Bronchial epithelial cell (primary cell): ENCODE results near the gene LONRF2. TPM values are rescaled to one million over a fixed set of nuclear protein-coding genes. Genes with fewer than 3 reads are reported as not detected.

Experiments
- DNase-seq: peaks from one replicate; pipeline ENCODE4 v3.0.0-alpha.2; 2010; ENCODE audit warnings: low read depth
- FAIRE-seq: peaks from 2 replicates; lab custom pipeline; 2011; peaks lifted over from hg19 to GRCh38; lab: Jason Lieb, UNC
- H3K27me3 ChIP-seq: 2 replicates; pipeline ENCODE4 v1.5.1; 2011; ENCODE audit warnings: low read length; ENCODE audit not compliant: control insufficient read depth, insufficient read depth
- H3K36me3 ChIP-seq: 2 replicates; pipeline ENCODE4 v1.5.1; 2011; ENCODE audit warnings: low read length; ENCODE audit not compliant: control insufficient read depth, insufficient read depth
- H3K4me3 ChIP-seq: 2 replicates; pipeline ENCODE4 v1.5.1; 2011; ENCODE audit warnings: mild to moderate bottlenecking, low read depth, low read length, control low read depth
- total RNA-seq: library from RNA; depleted of rRNA; stranded (reverse); fragments of >200 nt; gene quantifications from 2 replicates; pipeline ENCODE4 v1.2.1, GENCODE V29; 2014
- TF ChIP-seq, protein P1 (sequence below): IDR thresholded peaks from 2 replicates; pipeline ENCODE4 v1.5.1; 2011; ENCODE audit warnings: mild to moderate bottlenecking, moderate library complexity, low read length, control low read depth, inconsistent platforms; ENCODE audit not compliant: insufficient read depth, severe bottlenecking

Gene LONRF2
- total RNA-seq, 1 donor from 2014 or later: not detected

DNA sequence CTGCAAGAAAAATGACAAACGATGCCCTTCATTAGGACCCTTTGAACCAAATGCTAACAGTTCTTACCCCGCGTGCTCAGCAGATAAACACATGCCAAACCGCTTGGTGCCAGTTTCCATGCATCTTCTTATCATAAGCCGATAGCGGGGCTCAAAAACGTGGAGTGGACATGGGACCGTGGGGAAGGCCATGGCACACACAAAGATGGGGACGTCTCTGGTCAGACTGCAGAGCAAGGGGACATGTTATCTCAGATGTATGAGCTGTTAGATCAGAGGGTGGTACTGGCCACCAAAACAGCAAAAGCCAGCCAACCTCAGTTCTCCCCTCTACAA is 28.2 kb downstream of the LONRF2 start:
- TF ChIP-seq, protein P1, sequence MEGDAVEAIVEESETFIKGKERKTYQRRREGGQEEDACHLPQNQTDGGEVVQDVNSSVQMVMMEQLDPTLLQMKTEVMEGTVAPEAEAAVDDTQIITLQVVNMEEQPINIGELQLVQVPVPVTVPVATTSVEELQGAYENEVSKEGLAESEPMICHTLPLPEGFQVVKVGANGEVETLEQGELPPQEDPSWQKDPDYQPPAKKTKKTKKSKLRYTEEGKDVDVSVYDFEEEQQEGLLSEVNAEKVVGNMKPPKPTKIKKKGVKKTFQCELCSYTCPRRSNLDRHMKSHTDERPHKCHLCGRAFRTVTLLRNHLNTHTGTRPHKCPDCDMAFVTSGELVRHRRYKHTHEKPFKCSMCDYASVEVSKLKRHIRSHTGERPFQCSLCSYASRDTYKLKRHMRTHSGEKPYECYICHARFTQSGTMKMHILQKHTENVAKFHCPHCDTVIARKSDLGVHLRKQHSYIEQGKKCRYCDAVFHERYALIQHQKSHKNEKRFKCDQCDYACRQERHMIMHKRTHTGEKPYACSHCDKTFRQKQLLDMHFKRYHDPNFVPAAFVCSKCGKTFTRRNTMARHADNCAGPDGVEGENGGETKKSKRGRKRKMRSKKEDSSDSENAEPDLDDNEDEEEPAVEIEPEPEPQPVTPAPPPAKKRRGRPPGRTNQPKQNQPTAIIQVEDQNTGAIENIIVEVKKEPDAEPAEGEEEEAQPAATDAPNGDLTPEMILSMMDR: no peak
- DNase-seq (no peak), FAIRE-seq (no peak)
- Histone ChIP-seq H3K27me3 (no peaks in the 10 kb centered on the region), H3K36me3 (no peaks in the 10 kb centered on the region), H3K4me3 (no peak overlapping the region)

DNA sequence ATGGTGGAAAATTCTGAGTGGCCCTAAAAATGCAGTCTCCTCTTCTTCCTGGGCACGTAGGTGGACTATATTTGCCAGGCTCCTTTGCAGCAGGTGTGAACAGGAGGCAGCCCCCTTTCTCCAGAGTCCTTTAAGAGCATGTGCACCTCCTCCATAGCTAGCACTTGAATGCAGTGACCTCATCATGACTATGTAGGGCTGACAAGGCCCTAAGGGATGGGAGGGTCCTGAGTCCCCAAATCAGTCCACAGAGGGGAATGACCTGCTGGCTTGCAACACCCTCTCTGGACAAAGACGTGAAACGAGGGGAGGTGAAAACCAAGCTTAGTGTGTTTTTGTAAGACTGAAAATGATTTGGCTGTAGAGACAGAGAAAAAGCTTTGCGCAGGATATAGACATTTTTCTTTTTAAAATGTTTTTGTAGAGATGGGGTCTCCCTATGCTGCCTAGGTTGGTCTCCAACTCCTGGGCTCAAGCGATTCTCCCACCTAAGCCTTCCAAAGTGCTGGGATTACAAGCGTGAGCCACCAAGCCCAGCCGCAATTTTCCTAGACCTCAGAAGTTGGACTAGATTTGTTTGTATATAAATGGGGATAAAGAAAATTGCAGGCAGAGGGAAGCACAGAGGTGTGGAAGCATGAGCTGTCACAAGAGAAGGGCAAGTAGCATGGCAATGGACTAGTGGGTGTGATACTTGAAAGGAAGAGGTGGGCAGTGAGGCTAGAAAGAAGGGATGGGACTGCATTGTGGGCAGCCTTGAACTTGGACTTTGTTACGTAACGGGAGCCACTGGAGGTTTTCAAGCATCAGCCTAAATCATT is 28.8 kb downstream of the LONRF2 start:
- Histone ChIP-seq H3K4me3 (no peak overlapping the region), H3K36me3 (no peaks in the 10 kb centered on the region), H3K27me3 (no peaks in the 10 kb centered on the region)
- DNase-seq (peak; percentile 28), FAIRE-seq (no peak)
- TF ChIP-seq, protein P1: no peak

DNA sequence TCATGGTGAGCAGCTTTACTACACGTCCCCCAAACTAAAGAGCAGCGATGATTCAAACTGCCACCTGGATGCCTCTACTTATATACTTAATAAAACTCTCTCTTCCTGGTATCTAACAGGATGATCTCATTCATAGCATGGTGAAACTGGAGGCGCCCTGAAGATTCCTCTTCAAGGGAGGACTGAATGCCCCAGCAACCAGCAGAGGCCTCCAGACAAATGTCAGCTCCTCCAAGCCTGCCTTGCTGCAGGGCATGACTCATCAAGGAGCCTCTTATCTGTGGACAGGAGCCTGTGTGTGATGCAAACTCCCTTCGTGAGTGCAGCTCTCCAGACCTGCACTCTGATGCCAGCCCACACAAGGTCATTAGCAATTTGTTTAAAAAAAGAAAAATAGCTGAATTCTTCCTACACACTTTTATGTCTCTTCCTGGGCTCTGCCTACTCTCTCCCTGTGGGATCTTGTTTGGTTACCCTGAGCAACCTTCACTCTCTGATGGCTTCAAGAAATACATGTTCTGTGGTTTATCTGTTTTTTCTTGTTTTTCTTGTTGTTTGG is 30.2 kb downstream of the LONRF2 start:
- no peak for FAIRE-seq

DNA sequence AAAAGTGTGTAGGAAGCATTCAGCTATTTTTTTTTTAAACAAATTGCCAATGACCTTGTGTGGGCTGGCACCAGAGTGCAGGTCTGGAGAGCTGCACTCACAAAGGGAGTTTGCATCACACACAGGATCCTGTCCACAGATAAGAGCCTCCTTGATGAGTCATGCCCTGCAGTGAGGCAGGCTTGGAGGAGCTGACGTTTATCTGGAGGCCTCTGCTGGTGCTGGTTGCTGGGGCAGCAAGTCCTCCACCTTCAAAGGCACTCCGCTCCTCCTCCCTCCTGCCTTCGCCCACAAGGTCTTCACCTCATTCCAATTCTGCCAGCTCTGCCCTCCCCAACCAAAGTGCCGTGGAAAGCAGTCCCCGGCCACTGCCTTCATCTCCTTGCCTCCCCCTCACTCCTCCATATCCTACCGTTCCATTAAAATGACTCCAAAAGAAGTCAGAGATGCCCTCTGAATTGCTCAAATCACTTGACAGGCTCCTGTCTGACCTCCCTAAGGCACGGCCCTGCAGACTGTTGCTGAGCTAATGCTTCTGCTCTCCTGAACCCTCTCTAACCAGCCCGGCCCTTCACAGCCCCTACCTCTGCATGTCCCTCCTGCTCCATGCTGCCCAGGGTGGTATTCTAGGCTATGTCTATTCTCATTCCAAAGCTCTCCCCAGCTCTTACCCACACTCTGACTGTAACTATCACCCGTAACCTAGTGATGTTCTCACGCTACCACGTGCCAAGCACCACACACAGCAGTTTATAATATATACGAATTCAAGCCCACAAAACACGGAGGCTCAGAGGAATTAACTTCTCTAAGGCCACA is 30.9 kb downstream of the LONRF2 start:
- H3K36me3 ChIP-seq: no peaks in the 10 kb centered on the region
- FAIRE-seq: no peak
- H3K27me3 ChIP-seq: peaks cover 2% of the 10 kb centered on the region
- TF ChIP-seq, protein P1: no peak
- H3K4me3 ChIP-seq: no peak overlapping the region
- DNase-seq: peak; percentile 90

More for the DNA sequence above, 30.2 kb downstream of the LONRF2 start:
- DNase-seq: peak; percentile 88
- no peaks in the 10 kb centered on the region for H3K36me3 ChIP-seq
- TF ChIP-seq, protein P1: peak; percentile 14
- H3K4me3 ChIP-seq: no peak overlapping the region
- H3K27me3 ChIP-seq: no peaks in the 10 kb centered on the region

DNA sequence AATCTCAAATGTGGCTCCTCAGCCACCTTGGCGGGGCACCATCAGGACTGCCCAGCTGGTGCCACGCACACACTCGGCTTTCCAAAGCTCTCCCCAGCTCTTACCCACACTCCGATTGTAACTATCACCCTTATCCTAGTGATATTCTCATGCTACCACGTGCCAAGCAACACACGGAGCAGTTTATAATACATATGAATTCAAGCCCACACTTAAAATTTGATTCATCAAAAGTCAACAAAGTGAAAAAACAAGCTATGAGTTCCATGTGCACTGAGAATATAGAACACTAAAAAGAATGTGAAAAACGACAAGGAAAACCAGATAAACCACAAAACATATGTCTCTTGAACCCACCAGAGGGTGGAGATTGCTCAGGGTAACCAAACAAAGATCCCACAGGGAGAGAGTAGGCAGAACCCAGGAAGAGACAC is 31.6 kb downstream of the LONRF2 start:
- FAIRE-seq (no peak), DNase-seq (no peak)

More for the DNA sequence above, 31.6 kb downstream of the LONRF2 start:
- TF ChIP-seq, protein P1: no peak
- H3K4me3 ChIP-seq: no peak overlapping the region
- peaks cover 2% of the 10 kb centered on the region for H3K27me3 ChIP-seq
- H3K36me3 ChIP-seq: no peaks in the 10 kb centered on the region
